Activated CD8-positive, alpha-beta memory T cell treated with anti-CD3 and anti-CD28 coated beads, Interleukin-2, amount 50 U/mL, for 1 hour (primary cell): ENCODE results near the gene NEDD4.
"Not testable (repeated sequence)": the region's sequence is repeated elsewhere in the genome, so short reads cannot be mapped to it uniquely, and the experiment has no call there.

ENCODE experiments used
- DNase-seq: peaks from one replicate; pipeline ENCODE4 v3.0.0-alpha.2; 2020; ENCODE audit errors: extremely low read depth

NEDD4 gene

DNA sequence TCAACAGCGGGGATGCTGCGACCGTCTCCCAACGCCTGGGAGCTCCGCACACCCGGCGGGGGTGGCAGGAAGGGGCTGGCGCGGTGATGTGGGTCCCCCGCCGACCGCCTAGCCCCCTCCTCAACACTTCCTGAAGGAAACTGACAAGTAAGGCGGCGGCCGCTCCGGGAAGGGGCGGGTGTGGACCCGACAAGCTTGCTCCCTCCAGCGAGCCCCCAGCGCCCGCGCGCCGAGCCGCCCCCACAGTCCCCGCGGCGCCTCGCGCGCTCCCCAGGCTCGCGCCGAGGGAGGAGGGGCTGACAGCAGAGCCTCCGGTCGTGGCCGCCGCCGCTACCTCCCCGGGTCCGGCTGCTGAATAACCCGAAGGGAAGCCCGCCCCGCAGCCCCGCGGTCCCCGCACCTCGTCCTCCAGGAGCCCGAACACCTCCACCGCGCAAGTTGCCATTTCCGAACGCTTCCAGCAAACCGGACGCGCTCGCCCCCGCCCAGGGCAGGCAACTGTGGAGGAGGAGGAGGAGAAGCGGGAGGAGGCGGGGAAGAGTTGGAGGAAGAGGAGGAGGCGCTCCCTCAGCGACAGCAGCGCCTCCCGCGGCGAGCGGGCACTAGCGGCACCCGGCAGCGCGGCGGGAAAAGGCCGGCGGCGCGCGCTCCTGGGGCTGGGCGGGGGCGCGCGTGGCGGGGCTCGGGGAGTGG is at the start of gene NEDD4:
TSS of gene NEDD4 (minus strand) at position 502 of the 693 bp plus-strand sequence. CDS start at position 445, 57 bp downstream.
- DNase-seq = peak; percentile 40

DNA sequence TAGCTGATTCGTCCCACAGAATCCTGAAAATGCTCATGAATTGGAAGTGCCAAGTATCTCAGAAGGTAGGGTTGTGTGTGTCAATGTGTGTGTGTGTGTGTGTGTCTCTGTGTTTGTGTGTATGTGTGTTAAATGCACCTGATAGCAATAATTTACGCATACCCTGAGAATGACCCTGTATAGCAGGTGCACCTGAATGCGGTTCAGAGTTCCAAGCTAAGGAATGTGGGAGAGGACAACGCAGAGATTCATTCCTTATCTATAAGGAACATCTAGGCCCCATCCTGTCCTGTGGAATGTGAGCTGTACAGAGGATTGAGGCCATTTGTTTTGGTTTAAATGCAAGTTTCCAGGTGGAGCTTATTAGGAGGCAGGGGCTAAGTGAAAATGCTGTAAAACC is 49.1 kb upstream of the NEDD4 start:
- no peak for DNase-seq

DNA sequence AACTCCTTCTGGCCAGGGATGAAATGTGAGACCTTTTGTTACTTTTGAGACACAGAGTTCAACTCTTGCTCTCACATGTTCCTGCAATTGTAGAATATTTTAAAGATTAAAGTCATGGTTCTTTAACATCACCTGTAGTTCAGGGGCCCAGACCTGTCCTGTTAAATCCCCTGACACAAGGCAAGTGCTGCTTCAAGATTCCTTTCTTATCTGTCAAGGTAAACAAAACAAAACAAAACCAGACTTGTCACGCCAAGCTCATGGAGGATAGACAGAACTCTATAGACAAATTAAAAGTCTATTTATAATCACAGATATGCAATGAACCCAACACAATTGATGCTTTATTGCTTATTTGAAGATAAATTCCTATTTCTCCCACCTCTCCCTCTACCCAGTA is 48.6 kb upstream of the NEDD4 start:
- DNase-seq = no peak

DNA sequence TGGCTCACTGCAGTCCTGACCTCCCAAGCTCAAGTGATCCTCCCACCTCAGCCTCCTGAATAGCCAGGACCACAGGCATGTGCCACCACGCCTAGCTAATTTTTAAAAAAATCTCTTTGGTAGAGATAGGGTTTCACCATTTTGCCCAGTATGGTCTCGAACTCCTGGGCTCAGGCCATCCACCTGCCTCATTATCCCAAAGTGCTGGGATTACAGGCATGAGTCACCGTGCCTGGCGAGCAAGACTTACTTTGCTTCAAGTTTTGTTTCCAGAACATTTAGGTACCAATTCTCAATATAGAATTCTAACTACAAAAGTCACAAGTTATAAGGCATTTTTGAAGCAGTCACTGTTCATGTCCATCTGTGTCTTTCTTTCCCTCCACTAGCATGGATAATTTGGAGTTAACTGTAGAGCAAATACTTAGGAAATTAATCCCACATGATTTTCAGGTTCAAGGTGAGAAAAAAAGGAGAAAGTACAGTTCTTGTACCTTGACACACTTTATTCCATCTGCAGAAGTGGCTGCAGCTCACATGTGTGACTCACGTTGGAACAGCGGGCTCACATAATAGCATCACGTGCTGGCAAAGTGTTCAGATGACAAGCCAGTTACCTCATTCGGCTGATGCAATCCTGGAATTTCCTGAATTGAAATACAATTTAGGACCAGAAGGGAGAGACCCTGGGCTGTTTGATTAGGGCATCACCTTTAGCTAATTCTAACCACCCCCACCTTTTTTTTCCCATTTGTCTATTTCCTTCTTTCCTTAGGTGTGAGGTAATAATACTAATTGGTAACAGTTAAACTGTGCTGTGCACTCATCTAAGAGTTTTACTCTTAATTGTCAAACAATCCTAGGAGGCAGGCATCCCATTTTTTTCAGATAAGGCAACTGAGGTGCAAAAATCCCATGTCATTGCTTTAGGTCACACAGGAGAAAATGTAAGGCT is 46.9 kb upstream of the NEDD4 start:
- DNase-seq = no peak

DNA sequence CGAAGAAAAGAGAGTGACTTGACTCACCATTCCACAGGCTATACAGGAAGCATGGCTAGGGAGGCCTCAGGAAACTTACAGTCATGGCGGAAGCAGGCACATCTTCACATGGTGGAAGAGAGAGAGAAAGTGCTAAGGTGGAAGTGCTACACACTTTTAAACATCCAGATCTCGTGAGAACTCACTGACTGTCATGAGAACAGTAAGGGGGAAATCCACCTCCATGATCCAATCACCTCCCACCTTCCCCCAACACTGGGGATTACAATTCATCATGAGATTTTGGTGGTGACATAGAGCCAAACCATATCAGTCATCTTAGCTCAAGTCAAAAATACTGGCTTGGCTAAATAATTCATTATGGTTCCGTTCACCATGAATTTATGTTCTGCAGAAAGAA is 45.3 kb upstream of the NEDD4 start:
- DNase-seq = no peak

DNA sequence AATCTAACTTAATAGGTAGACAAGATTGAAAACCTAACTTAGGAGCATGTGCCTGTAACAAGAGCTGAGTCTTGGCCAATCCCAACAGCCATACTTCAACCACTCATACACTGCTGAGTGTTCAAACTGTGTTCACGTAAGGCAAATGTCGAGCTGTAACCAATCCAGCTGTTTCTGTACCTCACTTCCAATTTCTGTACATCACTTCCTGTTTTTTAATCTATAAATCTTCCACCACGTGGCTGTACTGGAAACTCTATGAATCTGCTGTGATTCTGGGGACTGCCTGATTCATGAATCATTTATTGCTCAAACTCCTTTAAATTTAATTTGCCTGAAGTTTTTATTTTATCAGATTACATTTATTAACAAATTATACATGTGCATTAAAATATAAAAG is 44.6 kb upstream of the NEDD4 start:
- no peak for DNase-seq

DNA sequence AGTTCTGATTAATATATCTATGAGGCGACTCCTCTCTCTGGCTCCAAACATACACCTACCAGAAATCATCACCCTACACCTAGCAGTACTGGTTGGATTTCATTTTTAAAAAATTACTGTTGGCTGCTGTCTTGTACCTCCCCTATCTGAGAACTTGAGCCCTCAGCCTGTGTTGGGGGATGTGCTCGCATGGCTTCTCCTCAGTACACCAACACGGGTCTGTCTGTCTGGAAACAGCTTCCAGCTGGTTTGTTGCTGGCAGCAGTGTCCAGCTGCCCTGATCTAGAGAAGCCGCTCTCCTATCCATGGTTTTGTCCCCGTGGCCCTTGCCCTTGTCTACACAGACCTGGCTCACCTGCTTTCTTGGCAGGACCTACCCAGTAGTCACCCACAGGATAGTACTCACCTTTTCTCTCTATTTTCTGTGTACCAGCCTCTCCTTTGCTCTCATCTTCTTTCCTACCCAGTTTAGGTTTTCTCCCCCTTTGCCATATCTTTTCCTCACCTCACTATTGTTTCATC is 43.2 kb upstream of the NEDD4 start:
- no peak for DNase-seq

DNA sequence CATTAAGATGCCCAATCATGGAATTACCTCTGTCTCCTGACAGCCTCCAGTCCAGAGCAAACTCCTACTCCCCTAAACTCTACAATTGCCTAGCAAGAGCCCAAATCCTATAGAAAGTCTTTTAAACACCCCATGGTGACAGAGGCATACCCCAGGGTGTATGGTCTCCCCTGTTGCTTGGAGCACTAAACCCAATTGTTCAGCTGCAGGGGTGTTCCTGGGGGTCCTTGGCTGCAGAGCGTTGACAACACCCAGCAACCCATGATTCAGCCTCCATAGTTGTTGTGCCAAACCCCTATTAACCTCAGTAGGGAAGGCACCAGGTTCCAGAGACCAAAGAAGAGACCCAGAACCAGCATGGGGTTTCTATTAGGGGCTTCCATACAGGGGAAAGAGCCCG is 41.8 kb upstream of the NEDD4 start:
- no peak for DNase-seq

DNA sequence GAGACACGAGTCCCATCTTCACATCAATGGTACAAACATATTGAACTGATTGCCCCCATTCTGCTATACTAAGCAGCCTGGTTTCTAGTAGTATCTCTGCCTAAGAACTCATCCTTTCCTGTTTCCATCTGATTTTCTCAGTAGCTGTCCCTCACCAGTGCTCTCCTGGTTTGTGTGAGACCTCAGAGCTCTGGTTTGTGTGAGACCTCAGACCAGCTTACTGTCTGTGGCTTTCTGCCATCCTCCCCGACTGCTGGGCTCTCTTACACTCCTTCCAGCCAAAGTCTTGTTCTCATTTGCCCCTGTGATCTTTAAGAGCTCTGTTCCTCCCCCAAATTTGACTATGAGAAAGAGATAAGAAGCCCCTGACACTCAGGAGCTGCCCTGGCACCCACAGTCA is 41.1 kb upstream of the NEDD4 start:
- no peak for DNase-seq

DNA sequence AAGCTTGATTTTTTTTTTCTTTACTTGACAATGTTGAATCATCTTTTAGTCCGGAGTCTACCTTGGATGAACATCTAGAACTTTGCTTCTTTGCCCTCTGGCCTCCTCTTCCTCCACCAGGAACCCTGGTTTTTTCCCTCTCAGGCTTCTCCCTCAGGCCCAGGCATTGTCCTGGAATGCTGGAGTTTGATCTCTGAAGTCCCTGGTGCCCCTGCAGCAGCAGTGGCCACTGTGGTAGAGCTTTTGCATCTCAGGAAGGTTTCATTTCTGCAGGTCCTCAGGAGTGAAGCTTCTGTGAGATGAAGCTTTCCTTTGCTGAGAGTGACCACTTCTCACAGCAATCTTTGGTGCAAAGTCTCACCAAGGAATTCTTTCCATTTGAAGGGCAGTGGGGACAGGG is 39.0 kb upstream of the NEDD4 start:
- DNase-seq = no peak

DNA sequence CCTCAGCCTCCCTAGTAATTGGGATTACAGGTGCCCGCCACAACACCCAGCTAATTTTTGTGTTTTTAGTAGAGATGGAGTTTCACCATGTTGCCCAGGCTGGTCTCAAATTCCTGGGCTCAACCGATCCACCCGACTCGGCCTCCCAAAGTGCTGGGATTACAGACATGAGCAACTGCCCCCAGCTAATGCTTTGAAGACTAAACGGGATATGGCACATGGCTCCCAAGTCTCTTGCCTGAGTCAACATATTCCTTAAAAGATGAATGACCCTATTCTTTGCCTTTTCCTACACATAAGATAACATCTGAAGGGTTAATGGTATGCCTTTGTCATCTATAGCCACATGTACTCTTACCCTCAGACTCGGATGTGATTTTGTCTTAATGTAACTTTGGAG is 38.4 kb upstream of the NEDD4 start:
- no peak for DNase-seq

DNA sequence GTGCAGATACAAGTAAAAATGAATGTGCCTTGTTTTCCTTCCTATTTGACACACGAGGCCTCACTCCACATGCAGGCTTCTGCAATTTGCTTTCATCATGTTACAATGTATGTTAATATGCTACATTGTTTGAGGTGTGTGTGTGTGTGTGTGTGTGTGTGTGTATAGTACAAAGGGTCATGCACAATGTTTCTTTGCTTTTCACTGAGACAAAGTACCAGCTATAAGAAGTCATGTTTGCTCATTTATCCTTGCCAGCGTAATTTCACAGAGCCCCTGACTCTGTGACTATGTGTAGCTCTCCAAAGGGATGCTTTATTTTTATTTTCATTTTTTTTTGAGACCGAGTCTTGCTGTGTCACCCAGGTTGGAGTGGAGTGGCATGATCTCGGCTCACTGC is 38.0 kb upstream of the NEDD4 start:
- DNase-seq = no peak

DNA sequence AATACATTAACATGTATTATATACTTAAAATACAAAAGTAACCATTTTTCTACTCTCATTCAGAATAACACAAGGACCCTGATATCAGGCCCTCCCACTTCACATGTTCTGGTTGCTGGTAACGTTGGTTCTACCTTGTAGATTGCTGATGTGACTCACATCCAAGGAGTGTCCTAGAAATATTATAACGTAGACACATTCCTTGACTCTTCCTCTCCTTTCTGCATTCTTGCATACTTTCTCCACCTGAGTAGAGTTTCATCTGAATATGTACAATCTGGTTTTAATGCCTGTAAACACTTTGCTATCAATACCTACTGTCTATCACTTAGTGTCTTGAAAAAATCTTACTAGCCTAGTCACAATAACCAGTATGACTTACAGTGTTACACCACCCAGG is 35.0 kb upstream of the NEDD4 start:
- DNase-seq = no peak

DNA sequence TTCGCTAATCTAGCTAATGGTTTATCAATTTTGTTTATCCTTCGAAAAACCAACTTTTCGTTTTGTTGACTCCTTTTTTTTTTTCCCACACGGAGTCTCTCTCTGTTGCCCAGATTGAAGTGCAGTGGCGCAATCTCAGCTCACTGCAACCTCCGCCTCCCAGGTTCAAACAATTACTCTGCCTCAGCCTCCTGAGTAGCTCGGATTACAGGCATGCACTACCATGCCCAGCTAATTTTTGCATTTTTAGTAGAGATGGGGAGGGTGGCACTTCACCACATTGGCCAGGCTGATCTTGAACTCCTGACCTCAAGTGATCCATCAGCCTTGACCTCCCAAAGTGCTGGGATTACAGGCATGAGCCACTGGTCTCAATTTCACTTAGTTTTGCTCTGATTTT is 29.7 kb upstream of the NEDD4 start:
- DNase-seq = not testable (repeated sequence)

DNA sequence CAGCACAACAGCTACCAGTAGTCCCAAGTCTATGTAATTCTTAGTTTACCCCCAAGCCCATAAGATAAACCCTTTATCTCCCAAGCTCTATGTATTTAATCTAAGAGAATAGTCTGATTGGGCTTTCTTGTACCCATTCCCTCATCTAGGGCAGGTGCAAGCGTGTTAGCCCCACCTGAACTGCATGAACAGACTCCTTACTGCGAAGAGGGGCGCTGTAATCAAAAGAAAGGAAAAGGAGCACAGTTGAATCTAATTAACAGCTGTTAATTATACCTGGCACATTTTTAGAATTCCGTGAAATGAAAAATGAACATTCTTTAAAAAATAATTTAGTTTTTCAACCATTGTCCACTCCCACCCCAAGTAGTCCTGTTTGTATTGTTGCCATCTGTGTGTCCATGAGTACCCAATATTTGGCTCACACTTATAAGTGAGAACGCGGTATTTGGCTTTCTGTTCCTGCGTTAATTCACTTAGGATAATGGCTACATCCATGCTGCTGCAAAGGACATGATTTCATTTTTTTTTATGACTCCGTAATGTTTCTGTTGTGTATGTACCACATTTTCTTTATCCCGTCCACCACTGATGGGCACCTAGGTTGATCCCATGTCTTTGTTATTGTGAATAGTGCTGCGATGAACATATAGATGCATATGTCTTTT is 26.5 kb upstream of the NEDD4 start:
- DNase-seq = no peak

DNA sequence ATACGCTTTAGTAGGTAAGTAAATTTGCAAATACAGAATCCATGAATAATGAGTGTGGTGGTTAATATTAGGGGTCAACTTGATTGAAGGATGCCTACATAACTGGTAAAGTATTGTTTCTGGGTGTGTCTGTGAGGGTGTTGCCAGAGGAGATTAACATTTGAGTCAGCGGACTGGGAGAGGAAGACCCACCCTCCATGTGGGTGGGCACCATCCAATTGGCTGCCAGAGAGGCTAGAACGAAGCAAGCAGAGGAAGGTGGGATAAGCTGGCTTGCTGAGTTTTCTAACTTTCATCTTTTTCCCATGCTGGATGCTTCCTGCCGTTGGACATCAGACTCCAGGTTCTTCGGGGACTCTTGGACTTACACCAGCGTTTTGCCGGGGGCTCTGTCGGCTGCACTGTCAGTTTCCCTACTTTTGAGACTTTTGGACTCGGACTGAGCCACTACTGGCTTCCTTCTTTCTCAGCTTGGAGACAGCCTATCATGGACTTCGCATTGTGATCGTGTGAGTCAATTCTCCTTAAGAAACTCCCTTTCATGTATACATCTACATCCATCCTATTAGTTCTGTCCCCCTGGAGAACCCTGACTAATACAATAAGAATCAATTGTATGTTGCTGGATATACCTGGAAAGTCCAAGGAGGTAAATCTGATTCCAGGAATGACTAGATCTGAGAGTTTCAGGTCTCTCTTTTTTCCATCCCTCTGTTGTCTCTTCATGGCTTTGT is 25.8 kb upstream of the NEDD4 start:
- DNase-seq = no peak

DNA sequence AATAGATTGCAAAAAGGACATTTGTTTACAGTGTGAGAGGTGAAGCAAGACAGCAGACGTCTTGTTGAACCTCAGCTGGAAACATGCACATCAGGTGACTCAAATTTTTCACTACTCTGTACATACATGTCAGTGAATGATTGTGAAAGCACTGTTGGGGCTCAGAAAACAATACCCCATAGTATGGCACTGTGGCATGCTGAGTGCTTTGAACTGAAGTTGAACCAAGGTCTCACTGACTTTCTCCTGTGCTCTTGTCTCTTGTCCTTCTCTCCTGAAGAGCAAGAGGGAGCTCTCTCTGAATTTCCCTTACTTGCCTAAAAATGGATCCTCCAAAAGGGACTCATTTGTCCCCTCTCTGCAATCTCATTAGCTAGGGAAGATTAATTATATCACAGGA is 24.5 kb upstream of the NEDD4 start:
- DNase-seq = no peak

DNA sequence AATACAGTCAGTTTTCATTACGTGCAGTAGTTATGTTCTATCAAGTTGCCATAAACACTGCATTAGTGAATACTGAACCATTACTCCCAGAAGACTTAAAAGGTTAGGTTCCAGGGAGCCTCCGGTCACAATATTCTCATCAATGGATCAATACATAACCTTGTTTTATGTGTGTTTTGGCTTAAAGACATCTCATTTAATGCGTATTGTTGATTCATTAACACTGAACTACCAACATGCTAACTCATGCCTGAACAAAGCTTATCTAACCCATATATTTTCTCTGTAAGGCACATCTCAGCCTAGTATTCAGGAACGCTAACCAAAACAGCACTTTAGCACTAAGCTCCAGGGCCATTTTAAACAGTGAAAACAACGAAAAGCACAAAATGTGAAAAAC is 24.1 kb upstream of the NEDD4 start:
- no peak for DNase-seq

DNA sequence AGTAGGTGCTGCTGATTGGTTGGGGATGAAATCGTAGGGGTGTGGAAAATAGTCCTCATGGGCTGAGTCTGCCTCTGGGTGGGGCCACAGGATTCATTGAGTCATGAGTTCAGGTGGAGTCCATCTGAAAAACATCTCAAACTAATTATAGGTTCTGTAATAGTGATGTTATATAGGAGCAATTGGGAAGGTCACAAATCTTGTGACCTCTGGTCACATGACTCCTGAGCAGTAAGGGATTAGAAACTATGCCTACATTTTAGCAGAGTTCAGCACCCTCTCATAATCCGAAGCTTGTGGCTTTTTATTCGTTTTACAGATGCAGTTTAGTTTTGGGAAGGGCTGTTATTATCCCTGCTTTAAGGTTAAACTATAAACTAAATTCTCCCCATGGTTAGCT is 22.9 kb upstream of the NEDD4 start:
- DNase-seq = no peak

DNA sequence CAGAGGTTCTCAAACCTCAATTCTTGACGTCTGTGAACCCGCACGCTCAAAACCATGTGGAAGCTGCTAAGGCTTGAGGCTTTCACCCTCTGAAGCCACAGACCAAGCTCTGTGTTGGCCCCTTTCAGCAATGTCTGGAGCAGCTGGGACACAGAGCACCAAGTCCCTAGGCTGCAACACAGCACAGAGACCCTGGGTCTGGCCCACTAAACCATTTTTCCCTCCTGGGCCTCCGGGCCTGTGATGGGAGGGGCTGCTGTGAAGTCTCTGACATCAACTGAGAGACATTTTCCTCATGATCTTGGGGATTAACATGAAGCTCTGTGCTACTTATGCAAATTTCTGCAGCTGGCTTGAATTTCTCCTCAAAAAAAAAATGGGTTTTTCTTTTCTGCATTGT is 21.3 kb upstream of the NEDD4 start:
- DNase-seq = no peak

DNA sequence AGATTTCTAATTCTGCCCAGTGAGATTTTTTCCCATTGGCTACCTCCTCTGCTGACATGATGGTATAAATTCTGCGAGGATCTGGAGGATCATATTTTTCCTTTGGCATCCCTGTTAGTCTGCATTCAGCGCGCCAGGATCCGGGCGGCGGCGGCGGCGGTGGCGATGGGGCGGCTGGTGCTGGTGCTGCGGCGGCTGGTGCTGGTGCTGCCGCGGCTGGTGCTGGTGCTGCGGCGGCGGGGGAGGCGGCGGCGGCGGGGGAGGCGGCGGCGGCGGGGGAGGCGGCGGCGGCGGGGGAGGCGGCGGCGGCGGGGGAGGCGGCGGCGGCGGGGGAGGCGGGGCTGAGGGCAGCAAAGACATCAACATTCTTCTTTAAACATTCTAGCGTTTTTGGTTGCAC is 13.6 kb upstream of the NEDD4 start:
- not testable (repeated sequence) for DNase-seq

DNA sequence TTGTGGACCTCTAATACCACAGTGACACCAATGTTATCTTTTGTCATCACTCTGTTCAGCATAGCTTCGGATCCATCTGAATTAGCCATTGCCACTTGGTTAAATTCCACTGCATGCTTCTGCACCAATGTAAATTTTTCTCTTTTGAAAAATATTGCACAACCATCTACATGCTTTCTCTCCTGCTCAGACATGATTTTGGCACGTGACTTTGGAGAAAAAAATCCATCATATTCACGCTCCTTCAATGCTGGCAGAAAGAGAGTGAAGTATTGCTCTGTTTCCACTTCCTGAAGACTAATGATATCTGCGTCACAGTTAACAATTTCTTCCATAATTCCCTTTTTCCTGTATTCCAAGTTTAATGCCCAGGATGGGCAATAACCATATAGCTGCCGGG is 13.0 kb upstream of the NEDD4 start:
- not testable (repeated sequence) for DNase-seq
